ENCODE data around the gene KLHL26.

- TF ChIP-seq POLR2A (IDR thresholded peaks at IDR 0.05; ENCODE audit: low read length) (no peak), GATA1 (IDR thresholded peaks at IDR 0.05; ENCODE audit: low read depth, low read length) (no peak)
Measured at GRCh38 chr19:18709546-18709945, 72.7 kb downstream of the KLHL26 start.

Measured in erythroblast (primary cell).